H1 (cell line): ENCODE measurements around the gene CD46. TPM values are rescaled to one million over a fixed set of nuclear protein-coding genes. Genes with fewer than 3 reads are reported as not detected.

Experiments
- CTCF ChIA-PET: fragments of 300-600 bp; sonication (Branson Sonifier 250); formaldehyde crosslinking; loops from one replicate; lab custom pipeline; 2021; ENCODE audit not compliant: partially characterized antibody; lab: Charles Lee
- POLR2A ChIA-PET: fragments of 300-600 bp; sonication (Branson Sonifier 250); formaldehyde crosslinking; loops from one replicate; lab custom pipeline; 2021; ENCODE audit warnings: inconsistent platforms; ENCODE audit not compliant: partially characterized antibody; lab: Charles Lee
- DNase-seq, 2 experiments: peaks; one replicate each; pipeline versions ENCODE4 v3.0.0 to v3.0.0-alpha.2; 2010 to 2022; ENCODE audit warnings: low spot score in 2 of 2, low read depth in 1 of 2, mixed read lengths in 1 of 2
- FAIRE-seq: peaks from 2 replicates; lab custom pipeline; 2011; peaks lifted over from hg19 to GRCh38; lab: Jason Lieb, UNC
- H2AFZ ChIP-seq: 2 replicates; pipeline ENCODE4 v1.8.1; 2012; ENCODE audit warnings: low read length, inconsistent platforms
- H2AK5ac ChIP-seq: 2 replicates; pipeline ENCODE4 v1.6.1; 2013; ENCODE audit warnings: low read depth, low read length
- H2BK120ac ChIP-seq: replicated peaks from 2 replicates; pipeline ENCODE3; 2013; ENCODE audit warnings: low read depth, low read length, inconsistent platforms
- H2BK12ac ChIP-seq: 2 replicates; pipeline ENCODE4 v1.6.1; 2013; ENCODE audit warnings: low read depth, low read length
- H2BK15ac ChIP-seq: 2 replicates; pipeline ENCODE4 v1.6.1; 2013; ENCODE audit warnings: low read length
- H2BK20ac ChIP-seq: 2 replicates; pipeline ENCODE4 v1.6.1; 2013; ENCODE audit warnings: low read length
- H2BK5ac ChIP-seq: 2 replicates; pipeline ENCODE4 v1.6.1; 2013; ENCODE audit warnings: low read depth, low read length
- H3K14ac ChIP-seq: 2 replicates; pipeline ENCODE4 v1.6.1; 2013; ENCODE audit warnings: inconsistent platforms; ENCODE audit not compliant: insufficient read length
- H3K18ac ChIP-seq: 2 replicates; pipeline ENCODE4 v1.6.1; 2013; ENCODE audit warnings: low read length; ENCODE audit errors: extremely low read depth
- H3K23ac ChIP-seq: 2 replicates; pipeline ENCODE4 v1.6.1; 2013; ENCODE audit warnings: inconsistent platforms; ENCODE audit not compliant: insufficient read length
- H3K23me2 ChIP-seq: 2 replicates; pipeline ENCODE4 v1.6.1; 2013; ENCODE audit warnings: low read depth, low read length
- H3K27ac ChIP-seq: 2 replicates; pipeline ENCODE4 v1.6.1; 2011; ENCODE audit warnings: low read depth, low read length, inconsistent platforms
- H3K27me3 ChIP-seq, 4 experiments: replicated peaks in 1 of 4; 1 replicate in 1 of 4; 2 replicates in 3 of 4; pipeline versions ENCODE4 v1.6.1 to v1.8.1; 2011 to 2013; ENCODE audit warnings: low read length in 3 of 4, mild to moderate bottlenecking in 3 of 4, inconsistent platforms in 2 of 4, mixed read lengths in 2 of 4, moderate library complexity in 1 of 4; ENCODE audit not compliant: control insufficient read depth in 3 of 4, insufficient read depth in 3 of 4; ENCODE audit errors: extremely low read depth in 1 of 4
- H3K36me3 ChIP-seq, 4 experiments: 2 replicates each; pipeline versions ENCODE4 v1.6.1 to v1.8.1; 2011 to 2013; ENCODE audit warnings: mild to moderate bottlenecking in 4 of 4, low read length in 3 of 4, moderate library complexity in 2 of 4, control low read depth in 1 of 4, inconsistent platforms in 1 of 4; ENCODE audit not compliant: insufficient read depth in 4 of 4, control insufficient read depth in 2 of 4
- H3K4ac ChIP-seq: replicated peaks from 2 replicates; pipeline ENCODE3; 2013; ENCODE audit warnings: low read length, low read depth, mixed read lengths, inconsistent platforms; ENCODE audit not compliant: insufficient read length
- H3K4me1 ChIP-seq, 4 experiments: replicated peaks in 1 of 4; 1 replicate in 1 of 4; 2 replicates in 3 of 4; pipeline versions ENCODE4 v1.6.1 to v1.8.1; 2011 to 2013; ENCODE audit warnings: low read length in 3 of 4, inconsistent platforms in 2 of 4, mixed read lengths in 1 of 4; ENCODE audit not compliant: insufficient read depth in 4 of 4, control insufficient read depth in 3 of 4
- H3K4me2 ChIP-seq, 2 experiments: 2 replicates each; pipeline versions ENCODE4 v1.6.1 to v1.8.1; 2011 to 2013; ENCODE audit warnings: low read depth in 2 of 2, low read length in 2 of 2, control low read depth in 1 of 2, inconsistent platforms in 1 of 2, mild to moderate bottlenecking in 1 of 2; ENCODE audit not compliant: insufficient read depth in 1 of 2
- H3K4me3 ChIP-seq, 4 experiments: fragments of 200-600, 300-600 bp in 1 of 4; sonication (generic), shearing (Covaris generic), sonication (Bioruptor Twin) in 1 of 4; 2 replicates each; pipeline versions ENCODE4 v1.5.1 to v1.8.1; 2011 to 2016; ENCODE audit warnings: low read length in 4 of 4, low read depth in 3 of 4, control low read depth in 2 of 4, inconsistent platforms in 2 of 4, mild to moderate bottlenecking in 2 of 4, mixed read lengths in 1 of 4, moderate library complexity in 1 of 4; ENCODE audit not compliant: insufficient read depth in 2 of 4; ENCODE audit errors: extremely low read depth in 1 of 4
- H3K56ac ChIP-seq: replicated peaks from 2 replicates; pipeline ENCODE3; 2013; ENCODE audit warnings: low read depth, mild to moderate bottlenecking, mixed read lengths, low read length, inconsistent platforms; ENCODE audit not compliant: insufficient read length
- H3K79me1 ChIP-seq: 2 replicates; pipeline ENCODE4 v1.6.1; 2013; ENCODE audit warnings: low read depth, low read length, control low read depth
- H3K79me2 ChIP-seq, 2 experiments: 2 replicates each; pipeline versions ENCODE4 v1.6.1 to v1.8.1; 2012 to 2013; ENCODE audit warnings: low read length in 2 of 2, mild to moderate bottlenecking in 2 of 2, inconsistent platforms in 1 of 2; ENCODE audit not compliant: insufficient read depth in 2 of 2, control insufficient read depth in 1 of 2
- H3K9ac ChIP-seq, 4 experiments: replicated peaks in 1 of 4; 1 replicate in 1 of 4; 2 replicates in 3 of 4; pipeline versions ENCODE4 v1.6.1 to v1.8.1; 2011 to 2013; ENCODE audit warnings: low read depth in 3 of 4, low read length in 3 of 4, control low read depth in 2 of 4, mild to moderate bottlenecking in 2 of 4, moderate library complexity in 2 of 4, inconsistent platforms in 1 of 4; ENCODE audit errors: extremely low read depth in 1 of 4
- H3K9me3 ChIP-seq, 2 experiments: 2 replicates each; pipeline versions ENCODE4 v1.6.1 to v1.8.1; 2012 to 2013; ENCODE audit warnings: mild to moderate bottlenecking in 2 of 2, moderate library complexity in 2 of 2, control low read depth in 1 of 2, inconsistent platforms in 1 of 2, low read depth in 1 of 2, low read length in 1 of 2, mixed read lengths in 1 of 2; ENCODE audit not compliant: insufficient read depth in 2 of 2
- H4K20me1 ChIP-seq, 2 experiments: replicated peaks in 1 of 2; 2 replicates each; pipeline versions ENCODE3 to v1.8.1; 2011 to 2013; ENCODE audit warnings: inconsistent platforms in 2 of 2, low read length in 2 of 2, mild to moderate bottlenecking in 1 of 2; ENCODE audit not compliant: insufficient read depth in 2 of 2, control insufficient read depth in 1 of 2
- H4K5ac ChIP-seq: 2 replicates; pipeline ENCODE4 v1.6.1; 2013; ENCODE audit warnings: low read length, low read depth, mixed read lengths, inconsistent platforms; ENCODE audit not compliant: insufficient read length
- H4K8ac ChIP-seq: 2 replicates; pipeline ENCODE4 v1.8.0; 2013; ENCODE audit warnings: mild to moderate bottlenecking, moderate library complexity, low read length, inconsistent platforms; ENCODE audit not compliant: insufficient read depth; ENCODE audit errors: extremely low read depth
- H4K91ac ChIP-seq: replicated peaks from 2 replicates; pipeline ENCODE3; 2013; ENCODE audit warnings: low read length, mixed read lengths, inconsistent platforms; ENCODE audit not compliant: insufficient read length
- BACH1 ChIP-seq: IDR thresholded peaks from 2 replicates; pipeline ENCODE4 v1.6.1; 2012; ENCODE audit warnings: low read length, improper control_type of control experiment
- CTCF ChIP-seq, 3 experiments: IDR thresholded peaks; 1 replicate in 2 of 3; 2 replicates in 1 of 3; pipeline versions ENCODE4 v1.5.1 to v1.6.1; 2011; ENCODE audit warnings: low read length in 3 of 3, mild to moderate bottlenecking in 3 of 3, inconsistent platforms in 2 of 3, low read depth in 1 of 3, moderate library complexity in 1 of 3; ENCODE audit not compliant: insufficient read depth in 1 of 3; ENCODE audit errors: control extremely low read depth in 1 of 3
- TAF7 ChIP-seq: optimal IDR thresholded peaks from 2 replicates; pipeline ENCODE3; 2011; ENCODE audit warnings: low read depth, mild to moderate bottlenecking, inconsistent platforms, low read length, moderate library complexity, borderline replicate concordance
- WGBS, 2 experiments: shearing (Covaris generic) in 1 of 2; methylation state at CpG; one replicate each; pipeline versions ENCODE4 v1.1.6 to v1.1.7; 2013 to 2015; ENCODE audit warnings: low lambda C conversion rate in 2 of 2, mixed read lengths in 2 of 2, inconsistent platforms in 1 of 2, low coverage in 1 of 2, missing lambda C conversion rate in 1 of 2; ENCODE audit not compliant: insufficient replicate concordance in 2 of 2, insufficient coverage in 1 of 2, insufficient read length in 1 of 2; ENCODE audit errors: extremely low coverage in 1 of 2, missing lambda C conversion rate in 1 of 2; 5-methylcytosine and 5-hydroxymethylcytosine counted together
- polyA plus RNA-seq, 7 experiments: library from polyadenylated mRNA; depleted of rRNA in 3 of 7; stranded (reverse) in 5 of 7; unstranded in 2 of 7; fragments of >200 nt in 5 of 7; fragments of 200-250 nt in 2 of 7; gene quantifications; 1 replicate in 5 of 7; 2 replicates in 1 of 7; 4 replicates in 1 of 7; pipeline versions ENCODE4 v1.2.1 to v1.2.3, GENCODE V29; 2011 to 2013; ENCODE audit warnings: missing spikeins in 2 of 7, mixed read lengths in 2 of 7
- total RNA-seq: library from RNA; stranded (reverse); fragmentation: NEBNext Ultra II Directional; extraction: Animal tissue kit (Norgen Biotek cat#: 25700); gene quantifications from 2 replicates; pipeline ENCODE4 v1.2.1, GENCODE V29; 2021

CD46 gene
- total and polyA plus RNA-seq, 2 of the 8 experiments (the other 6 are each of a cell fraction or from before 2014, with no cell fraction given): 60.9 to 113 TPM

GRCh38 chr1:207719234-207719633 lies 32.6 kb upstream of the CD46 start:
- no peak overlapping the region for H2AFZ ChIP-seq
- no peak overlapping the region for H2BK5ac ChIP-seq
- no peak overlapping the region for H2BK15ac ChIP-seq
- WGBS, 2 experiments: 92% methylated on average over 2 of the region's 2 CpGs; no CpG with 5 or more reads in 1 of the 2 experiments
- no peak overlapping the region for H2BK20ac ChIP-seq
- H2BK120ac ChIP-seq: no peak overlapping the region
- no peaks in the 10 kb centered on the region for H3K79me2 ChIP-seq
- no peak overlapping the region for H3K9ac ChIP-seq
- H3K23me2 ChIP-seq: no peaks in the 10 kb centered on the region
- 0 out of 4 replicates have a peak, but pooled peaks cover 0 to 2% of the 10 kb centered on the region in 2 experiments for H3K9me3 ChIP-seq
- no peak overlapping the region for H2AK5ac ChIP-seq
- CTCF ChIA-PET: no interaction called here
- no peaks in the 10 kb centered on the region for H3K79me1 ChIP-seq
- no peak overlapping the region for H3K4me2 ChIP-seq
- no peak overlapping the region for H2BK12ac ChIP-seq
- H3K36me3 ChIP-seq: no peaks in the 10 kb centered on the region
- no peak for DNase-seq
- H3K4me3 ChIP-seq: no peak overlapping the region
- no peak overlapping the region for H3K18ac ChIP-seq
- H4K20me1 ChIP-seq: no peaks in the 10 kb centered on the region
- H3K27me3 ChIP-seq: no peaks in the 10 kb centered on the region
- no peaks in the 10 kb centered on the region for H3K4me1 ChIP-seq
- no peak overlapping the region for H3K56ac ChIP-seq
- no peak overlapping the region for H4K5ac ChIP-seq
- H3K27ac ChIP-seq: no peak overlapping the region
- FAIRE-seq: no peak
- no peak overlapping the region for H4K8ac ChIP-seq
- H3K14ac ChIP-seq: no peak overlapping the region
- no peak for TF ChIP-seq TAF7
- no peak for TF ChIP-seq CTCF (IDR thresholded peaks at IDR 0.05; ENCODE audit: control extremely low read depth in 1 of 3, insufficient read depth in 1 of 3, low read depth in 1 of 3, low read length in 3 of 3)
- no peak for TF ChIP-seq BACH1
- TF ChIP-seq, all 59 proteins: peak for 0
- Histone ChIP-seq H4K91ac (no peak overlapping the region), H3K23ac (no peak overlapping the region), H3K4ac (no peak overlapping the region)
- POLR2A ChIA-PET: no interaction called here
